Stomach (tissue), 4 donors: ENCODE measurements around the gene SORCS2.

Source experiments
- EP300 ChIP-seq: sonication (generic); formaldehyde crosslinking; IDR thresholded peaks from one replicate; pipeline ENCODE4 v1.6.1; 2017; ENCODE audit warnings: antibody characterized with exemption
- POLR2A ChIP-seq, 4 donors: fragments of 450-650 bp; IDR thresholded peaks; one replicate each; pipeline ENCODE4 v1.6.1; 2016; ENCODE audit warnings: antibody characterized with exemption in 4 of 4, control low read depth in 2 of 4, mild to moderate bottlenecking in 1 of 4, moderate library complexity in 1 of 4
- TF ChIP-seq, protein P1 (sequence below), 7 experiments: fragments of 450-650 bp in 4 of 7; fragments of 200-600 bp in 3 of 7; sonication (generic) in 3 of 7; IDR thresholded peaks; one replicate each; pipeline ENCODE4 v1.5.1; 2016 to 2019; ENCODE audit warnings: antibody characterized with exemption in 7 of 7, control low read depth in 2 of 7, mild to moderate bottlenecking in 1 of 7

DNA sequence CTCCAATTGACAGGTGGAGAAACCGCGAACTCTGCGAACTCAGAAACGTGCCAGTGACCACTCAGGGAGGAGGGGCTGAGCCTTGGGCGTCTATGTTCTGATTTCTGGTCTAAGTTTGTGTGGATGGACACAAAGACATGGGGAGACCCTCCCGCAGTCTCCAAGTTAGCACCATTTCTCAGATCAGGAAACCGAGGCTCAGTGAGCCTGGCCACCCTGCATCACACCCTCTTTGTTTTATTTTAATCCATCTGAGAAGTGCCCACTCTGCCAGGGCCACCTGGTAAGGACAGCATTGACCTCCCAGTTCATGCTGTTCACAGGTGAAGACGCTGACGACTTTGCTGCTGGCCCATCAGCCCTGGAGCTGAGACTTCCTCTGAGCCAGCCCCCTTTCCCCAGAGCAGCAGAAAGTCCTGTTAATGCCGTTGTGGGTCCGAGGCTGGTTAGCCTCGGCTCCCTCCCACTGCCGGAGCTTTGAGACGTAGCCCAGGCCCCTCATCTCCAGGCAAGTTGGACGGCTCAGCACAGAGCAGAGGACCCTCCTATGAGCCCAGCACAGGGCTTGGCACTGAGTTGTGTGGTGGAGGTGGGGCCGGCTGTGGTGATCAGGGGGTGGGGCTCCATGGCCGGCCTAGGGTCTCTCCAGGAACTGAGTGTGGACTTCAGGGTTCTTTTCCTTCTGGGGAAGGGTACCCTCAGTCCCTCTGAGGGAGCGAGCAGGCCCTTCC lies 198.7 kb downstream of the SORCS2 start:
- TF ChIP-seq, protein P1, sequence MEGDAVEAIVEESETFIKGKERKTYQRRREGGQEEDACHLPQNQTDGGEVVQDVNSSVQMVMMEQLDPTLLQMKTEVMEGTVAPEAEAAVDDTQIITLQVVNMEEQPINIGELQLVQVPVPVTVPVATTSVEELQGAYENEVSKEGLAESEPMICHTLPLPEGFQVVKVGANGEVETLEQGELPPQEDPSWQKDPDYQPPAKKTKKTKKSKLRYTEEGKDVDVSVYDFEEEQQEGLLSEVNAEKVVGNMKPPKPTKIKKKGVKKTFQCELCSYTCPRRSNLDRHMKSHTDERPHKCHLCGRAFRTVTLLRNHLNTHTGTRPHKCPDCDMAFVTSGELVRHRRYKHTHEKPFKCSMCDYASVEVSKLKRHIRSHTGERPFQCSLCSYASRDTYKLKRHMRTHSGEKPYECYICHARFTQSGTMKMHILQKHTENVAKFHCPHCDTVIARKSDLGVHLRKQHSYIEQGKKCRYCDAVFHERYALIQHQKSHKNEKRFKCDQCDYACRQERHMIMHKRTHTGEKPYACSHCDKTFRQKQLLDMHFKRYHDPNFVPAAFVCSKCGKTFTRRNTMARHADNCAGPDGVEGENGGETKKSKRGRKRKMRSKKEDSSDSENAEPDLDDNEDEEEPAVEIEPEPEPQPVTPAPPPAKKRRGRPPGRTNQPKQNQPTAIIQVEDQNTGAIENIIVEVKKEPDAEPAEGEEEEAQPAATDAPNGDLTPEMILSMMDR (IDR thresholded peaks at IDR 0.05), result no peak
- TF ChIP-seq POLR2A (IDR thresholded peaks at IDR 0.05) (no peak), EP300 (no peak)
